C4-2B (cell line): ENCODE results near the gene CLCA2.

Experiments
- H3K27ac ChIP-seq: fragments of 450-650 bp; 2 replicates; pipeline ENCODE4 v1.5.1; 2017
- CTCF ChIP-seq: fragments of 450-650 bp; conservative IDR thresholded peaks from 2 replicates; pipeline ENCODE4 v1.5.1; 2017; ENCODE audit warnings: mild to moderate bottlenecking
- ZFX ChIP-seq: fragments of 450-650 bp; IDR thresholded peaks from 2 replicates; pipeline ENCODE4 v1.6.1; 2017

Gene CLCA2

GRCh38 chr1:86423873-86424272, at the start of gene CLCA2:
TSS of gene CLCA2 (plus strand) at chr1:86424171. CDS start at chr1:86424248, 77 bp downstream.
- TF ChIP-seq ZFX (no peak), CTCF (no peak)
- H3K27ac ChIP-seq: no peak within 1 kb of the TSS

GRCh38 chr1:86375688-86376087, 48.3 kb upstream of the CLCA2 start:
- H3K27ac ChIP-seq: no peak overlapping the region
- TF ChIP-seq ZFX (no peak), CTCF (no peak)

- TF ChIP-seq ZFX: no peak
- H3K27ac ChIP-seq: no peak overlapping the region
These were observed 46.6 kb upstream of the CLCA2 start for GRCh38 chr1:86377341-86377740.

- H3K27ac ChIP-seq: no peak overlapping the region
- TF ChIP-seq CTCF (no peak), ZFX (no peak)
These were observed 45.2 kb upstream of the CLCA2 start for GRCh38 chr1:86378813-86379212.

GRCh38 chr1:86380257-86380861, 43.6 kb upstream of the CLCA2 start:
- TF ChIP-seq ZFX (no peak), CTCF (peak; percentile 82)
- H3K27ac ChIP-seq: no peak overlapping the region

GRCh38 chr1:86381223-86381622, 42.7 kb upstream of the CLCA2 start:
- H3K27ac ChIP-seq: no peak overlapping the region
- TF ChIP-seq ZFX (no peak), CTCF (no peak)

- no peak for TF ChIP-seq ZFX
- TF ChIP-seq CTCF: no peak
- H3K27ac ChIP-seq: no peak overlapping the region
These were observed 41.1 kb upstream of the CLCA2 start for GRCh38 chr1:86382878-86383277.

- TF ChIP-seq CTCF (no peak), ZFX (no peak)
These were observed 35.9 kb upstream of the CLCA2 start for GRCh38 chr1:86387916-86388627.

More at GRCh38 chr1:86387916-86388627, 35.9 kb upstream of the CLCA2 start:
- H3K27ac ChIP-seq: no peak overlapping the region
